GM21619 (cell line): Measurements from ENCODE around the gene HMG20B.

Experiments
- ATAC-seq: cut with Tn5 transposase; IDR thresholded peaks from one replicate; pipeline ENCODE4 v1.9.1; 2021; ENCODE audit not compliant: unreplicated experiment

HMG20B gene

GRCh38 chr19:3618811-3619630 is 46.3 kb downstream of the HMG20B start:
- no peak for ATAC-seq

GRCh38 chr19:3619631-3620012 is 46.9 kb downstream of the HMG20B start:
- ATAC-seq = no peak

GRCh38 chr19:3620145-3620816 is 47.5 kb downstream of the HMG20B start:
- ATAC-seq = no peak

- no peak for ATAC-seq
Measured at GRCh38 chr19:3620817-3621547, 48.2 kb downstream of the HMG20B start.

- no peak for ATAC-seq
Measured at GRCh38 chr19:3621689-3622088, 48.9 kb downstream of the HMG20B start.

GRCh38 chr19:3622224-3622623 is 49.5 kb downstream of the HMG20B start:
- no peak for ATAC-seq

- ATAC-seq = no peak
Measured at GRCh38 chr19:3623716-3624115, 51.0 kb downstream of the HMG20B start.

- ATAC-seq = peak; percentile 5
Measured at GRCh38 chr19:3625996-3626472, 53.3 kb downstream of the HMG20B start.

GRCh38 chr19:3626473-3627350 is 54.0 kb downstream of the HMG20B start, which contains the start of gene CACTIN:
Gene CACTIN (minus strand): TSS chr19:3626790. CDS start chr19:3626762, 28 bp downstream.
- ATAC-seq = peak; percentile 78

- no peak for ATAC-seq
Measured at GRCh38 chr19:3627351-3627723, 54.6 kb downstream of the HMG20B start.
